CD4-positive, alpha-beta T cell (primary cell): Measurements from ENCODE around the gene SAMD3. TPM values are rescaled to one million over a fixed set of nuclear protein-coding genes. Genes with fewer than 3 reads are reported as not detected.

Experiments
- ATAC-seq: fragments of 200-7000 bp; cut with Tn5 transposase; one replicate; pipeline ENCODE4 v1.10.0; 2022; ENCODE audit warnings: mild to moderate bottlenecking; ENCODE audit not compliant: poor library complexity
- CTCF ChIA-PET: fragments of 350-600 bp; sonication (Branson Sonifier 250); formaldehyde crosslinking; loops from one replicate; lab custom pipeline; 2021; ENCODE audit warnings: antibody characterized with exemption, inconsistent platforms; lab: Charles Lee
- POLR2A ChIA-PET: fragments of 350-600 bp; sonication (Branson Sonifier 250); formaldehyde crosslinking; loops from one replicate; lab custom pipeline; 2021; ENCODE audit warnings: antibody characterized with exemption, inconsistent platforms; lab: Charles Lee
- DNase-seq, 14 experiments: peaks; one replicate each; pipeline ENCODE4 v3.0.0-alpha.2; 2013 to 2020; ENCODE audit warnings: mixed read lengths in 2 of 14
- H3K27ac ChIP-seq, 2 donors: one replicate each; pipeline versions ENCODE4 v1.5.1 to v1.7.0; 2013; ENCODE audit warnings: low read length in 2 of 2, low read depth in 1 of 2, mild to moderate bottlenecking in 1 of 2
- H3K27me3 ChIP-seq, 2 experiments: 1 replicate in 1 of 2; 2 replicates in 1 of 2; pipeline versions ENCODE4 v1.6.1 to v1.7.0; 2013; ENCODE audit warnings: low read length in 2 of 2, control low read depth in 1 of 2, mild to moderate bottlenecking in 1 of 2, moderate library complexity in 1 of 2; ENCODE audit not compliant: insufficient read depth in 2 of 2, control insufficient read depth in 1 of 2
- H3K36me3 ChIP-seq: one replicate; pipeline ENCODE4 v1.6.1; 2013; ENCODE audit warnings: low read length, control low read depth; ENCODE audit not compliant: insufficient read depth
- H3K4me1 ChIP-seq: one replicate; pipeline ENCODE4 v1.6.1; 2013; ENCODE audit warnings: low read length, control low read depth; ENCODE audit not compliant: insufficient read depth
- H3K4me3 ChIP-seq: one replicate; pipeline ENCODE4 v1.5.1; 2013; ENCODE audit warnings: mild to moderate bottlenecking, low read length, moderate library complexity
- H3K9me3 ChIP-seq, 2 experiments: 1 replicate in 1 of 2; 2 replicates in 1 of 2; pipeline versions ENCODE4 v1.6.1 to v1.7.0; 2013; ENCODE audit warnings: low read length in 2 of 2, mild to moderate bottlenecking in 2 of 2, control low read depth in 1 of 2, moderate library complexity in 1 of 2; ENCODE audit not compliant: control insufficient read depth in 1 of 2, insufficient read depth in 1 of 2
- H3K27ac Mint-ChIP-seq: one replicate; pipeline ENCODE4 v1.8.0; 2020; ENCODE audit warnings: mixed read lengths
- H3K27me3 Mint-ChIP-seq: one replicate; pipeline ENCODE4 v1.8.0; 2021; ENCODE audit warnings: mixed read lengths
- H3K36me3 Mint-ChIP-seq: one replicate; pipeline ENCODE4 v1.8.0; 2021; ENCODE audit warnings: low read depth, mixed read lengths
- H3K4me1 Mint-ChIP-seq: one replicate; pipeline ENCODE4 v1.8.0; 2021; ENCODE audit warnings: low read depth, mixed read lengths
- H3K4me3 Mint-ChIP-seq: one replicate; pipeline ENCODE4 v1.8.0; 2020; ENCODE audit warnings: mild to moderate bottlenecking, mixed read lengths
- H3K9me3 Mint-ChIP-seq: one replicate; pipeline ENCODE4 v1.8.0; 2020; ENCODE audit warnings: mixed read lengths
- intact Hi-C, 2 experiments: fragments of 100-400 bp; cut with DNase I in 1 of 2; cut with micrococcal nuclease in 1 of 2; formaldehyde crosslinking; loops; one replicate each; pipeline versions ENCODE4 v1.15.1 to v1.9.0; 2023 to 2025; cut with DNase I, micrococcal nuclease
- total RNA-seq, 174 experiments: library from RNA in 2 of 174; stranded (reverse) in 2 of 174; gene quantifications; one replicate each; pipeline ENCODE4 v1.2.3 and lab custom pipeline; 2021 to 2026
- TF ChIP-seq, protein P1 (sequence below): fragments of 200-600 bp; IDR thresholded peaks from one replicate; pipeline ENCODE4 v1.8.0; 2022; ENCODE audit warnings: antibody characterized with exemption, mild to moderate bottlenecking

SAMD3 gene
- total RNA-seq, 2 experiments from 2014 or later, result 24.3 to 28.7 TPM

DNA sequence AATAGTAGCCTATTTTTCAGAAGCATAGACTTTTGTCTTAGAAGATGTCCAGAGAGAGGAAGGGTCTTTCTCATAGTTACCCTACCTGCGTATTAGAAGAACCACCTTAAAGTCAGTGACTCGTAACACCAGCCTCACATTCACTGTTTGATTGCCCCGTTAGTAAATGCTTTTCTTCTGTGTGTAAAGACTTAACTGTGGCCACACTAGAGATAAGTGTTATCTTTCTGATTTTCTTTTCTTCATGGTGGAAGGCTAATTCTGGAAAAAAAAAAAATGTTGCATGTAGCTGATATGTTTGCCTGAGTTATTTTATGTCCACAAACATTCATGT, 83.9 kb downstream of the SAMD3 start:
- H3K4me1 ChIP-seq, result peaks cover 22% of the 10 kb centered on the region
- peak overlapping the region; percentile 79 for H3K4me3 Mint-ChIP-seq
- DNase-seq (peak in 1 of 14 experiments; percentile 13), ATAC-seq (no peak)
- H3K36me3 ChIP-seq, result peaks cover 39% of the 10 kb centered on the region
- H3K27ac ChIP-seq, result peak overlapping the region; percentile 10 to 33
- H3K36me3 Mint-ChIP-seq, result peaks cover 79% of the 10 kb centered on the region
- peaks cover 80% of the 10 kb centered on the region for H3K4me1 Mint-ChIP-seq
- no peaks in the 10 kb centered on the region for H3K27me3 ChIP-seq
- no peaks in the 10 kb centered on the region for H3K9me3 ChIP-seq
- peak overlapping the region; percentile 92 for H3K27ac Mint-ChIP-seq
- intact Hi-C loops, result loop anchor here (5.0 to 10.0 kb wide), 3 partner anchors 83 to 143 kb away; partner anchors contain the start of gene SAMD3 (in 1 of the 2)
- no peaks in the 10 kb centered on the region for H3K27me3 Mint-ChIP-seq
- ChIA-PET POLR2A (interaction anchor here (1.2 to 1.3 kb wide), 3 partner anchors 35 to 85 kb away, joined by 3 to 4 read pairs (median 3); partner anchors contain the start of gene SAMD3), CTCF (no interaction called here)
- peak overlapping the region; percentile 23 for H3K4me3 ChIP-seq
- TF ChIP-seq, protein P1, sequence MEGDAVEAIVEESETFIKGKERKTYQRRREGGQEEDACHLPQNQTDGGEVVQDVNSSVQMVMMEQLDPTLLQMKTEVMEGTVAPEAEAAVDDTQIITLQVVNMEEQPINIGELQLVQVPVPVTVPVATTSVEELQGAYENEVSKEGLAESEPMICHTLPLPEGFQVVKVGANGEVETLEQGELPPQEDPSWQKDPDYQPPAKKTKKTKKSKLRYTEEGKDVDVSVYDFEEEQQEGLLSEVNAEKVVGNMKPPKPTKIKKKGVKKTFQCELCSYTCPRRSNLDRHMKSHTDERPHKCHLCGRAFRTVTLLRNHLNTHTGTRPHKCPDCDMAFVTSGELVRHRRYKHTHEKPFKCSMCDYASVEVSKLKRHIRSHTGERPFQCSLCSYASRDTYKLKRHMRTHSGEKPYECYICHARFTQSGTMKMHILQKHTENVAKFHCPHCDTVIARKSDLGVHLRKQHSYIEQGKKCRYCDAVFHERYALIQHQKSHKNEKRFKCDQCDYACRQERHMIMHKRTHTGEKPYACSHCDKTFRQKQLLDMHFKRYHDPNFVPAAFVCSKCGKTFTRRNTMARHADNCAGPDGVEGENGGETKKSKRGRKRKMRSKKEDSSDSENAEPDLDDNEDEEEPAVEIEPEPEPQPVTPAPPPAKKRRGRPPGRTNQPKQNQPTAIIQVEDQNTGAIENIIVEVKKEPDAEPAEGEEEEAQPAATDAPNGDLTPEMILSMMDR, result no peak
- no peaks in the 10 kb centered on the region for H3K9me3 Mint-ChIP-seq

DNA sequence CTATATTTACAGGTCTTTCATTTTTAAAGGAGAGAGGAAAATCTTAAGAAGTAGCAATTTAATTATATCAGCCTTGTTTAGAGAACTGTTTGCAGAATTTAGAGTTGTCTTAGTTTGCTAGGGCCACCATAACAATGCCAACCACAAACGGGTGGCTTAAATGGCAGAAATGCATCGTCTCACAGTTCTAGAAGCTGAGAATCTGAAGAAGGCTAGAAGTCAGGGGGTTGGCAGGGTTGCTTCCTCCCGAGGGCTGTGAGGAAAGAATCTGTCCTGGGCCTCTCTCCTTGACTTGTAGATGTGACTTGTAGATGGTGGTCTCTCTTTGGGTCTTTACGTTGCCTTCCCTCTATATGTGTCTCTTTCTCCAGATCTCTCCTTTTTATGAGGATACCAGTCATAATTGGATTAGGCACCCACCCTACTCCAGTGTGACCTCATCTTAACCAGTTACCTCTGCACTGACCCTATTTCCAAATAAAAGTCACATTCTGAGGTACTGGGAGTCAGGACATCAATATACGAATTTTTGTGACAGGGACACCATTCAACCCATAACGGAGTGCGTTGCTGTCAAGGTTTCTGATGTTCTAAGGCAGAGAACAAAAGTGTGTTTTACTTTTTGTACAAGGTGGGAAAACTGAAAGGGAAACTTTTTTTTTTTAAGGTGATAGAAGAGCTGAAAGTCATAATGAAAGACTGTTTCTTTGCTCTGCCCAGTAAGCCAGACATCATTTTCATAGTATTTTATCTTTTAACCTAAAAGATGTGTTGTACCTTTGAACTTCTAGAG, 84.4 kb downstream of the SAMD3 start:
- Mint-ChIP-seq H3K36me3 (peaks cover 73% of the 10 kb centered on the region), H3K27me3 (no peaks in the 10 kb centered on the region), H3K4me1 (peaks cover 82% of the 10 kb centered on the region), H3K9me3 (no peaks in the 10 kb centered on the region), H3K27ac (peak overlapping the region; percentile 92), H3K4me3 (peak overlapping the region; percentile 79)
- DNase-seq (peak in 2 of 14 experiments; percentile 16 to 52), ATAC-seq (no peak)
- Histone ChIP-seq H3K4me1 (peaks cover 25% of the 10 kb centered on the region), H3K27ac (peak overlapping the region; percentile 10 to 33), H3K9me3 (no peaks in the 10 kb centered on the region), H3K36me3 (peaks cover 34% of the 10 kb centered on the region), H3K4me3 (peak overlapping the region; percentile 23), H3K27me3 (no peaks in the 10 kb centered on the region)
- intact Hi-C loops, result loop anchor here (5.0 to 10.0 kb wide), 3 partner anchors 84 to 144 kb away; partner anchors contain the start of gene SAMD3 (in 1 of the 2)
- POLR2A ChIA-PET, result interaction anchor here (1.3 kb wide), 1 partner anchor 85 kb away, joined by 4 read pairs; the partner anchor contains the start of gene SAMD3
- TF ChIP-seq, protein P1, result no peak
- CTCF ChIA-PET, result no interaction called here

DNA sequence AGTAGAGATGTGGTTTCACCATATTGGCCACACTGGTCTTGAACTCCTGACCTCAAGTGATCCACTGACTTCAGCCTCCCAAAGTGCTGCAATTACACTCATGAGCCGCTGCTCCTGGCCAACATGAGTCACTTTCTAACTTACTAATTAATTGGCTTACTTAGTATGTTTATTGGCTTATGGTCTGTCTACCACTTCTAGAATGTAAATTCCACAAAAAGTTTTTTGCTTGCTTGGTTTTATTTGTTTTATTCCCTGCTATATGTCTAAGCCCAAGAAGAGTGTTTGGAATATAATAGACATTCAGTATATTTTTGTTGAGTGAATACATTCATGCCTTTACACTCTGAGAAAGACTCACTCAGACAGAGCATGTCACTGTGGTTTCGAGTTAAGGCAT, 86.0 kb downstream of the SAMD3 start:
- H3K27me3 ChIP-seq, result no peaks in the 10 kb centered on the region
- no peaks in the 10 kb centered on the region for H3K9me3 ChIP-seq
- no peak overlapping the region for H3K4me3 ChIP-seq
- peaks cover 86% of the 10 kb centered on the region for H3K4me1 Mint-ChIP-seq
- H3K27ac ChIP-seq, result no peak overlapping the region
- intact Hi-C loops, result loop anchor here (5.0 to 10.0 kb wide), 3 partner anchors 86 to 146 kb away; partner anchors contain the start of gene SAMD3 (in 1 of the 2)
- ATAC-seq (no peak), DNase-seq (no peak)
- H3K27ac Mint-ChIP-seq, result peak overlapping the region; percentile 92
- peaks cover 31% of the 10 kb centered on the region for H3K4me1 ChIP-seq
- POLR2A ChIA-PET, result no interaction called here
- H3K36me3 ChIP-seq, result peaks cover 24% of the 10 kb centered on the region
- CTCF ChIA-PET, result no interaction called here
- H3K4me3 Mint-ChIP-seq, result no peak overlapping the region
- H3K9me3 Mint-ChIP-seq, result no peaks in the 10 kb centered on the region
- peaks cover 58% of the 10 kb centered on the region for H3K36me3 Mint-ChIP-seq
- H3K27me3 Mint-ChIP-seq, result no peaks in the 10 kb centered on the region
- TF ChIP-seq, protein P1, result no peak
